CD14-positive monocyte (primary cell): Measurements from ENCODE around the gene NIPAL4. TPM values are rescaled to one million over a fixed set of nuclear protein-coding genes. Genes with fewer than 3 reads are reported as not detected.

Source experiments
- DNase-seq, 3 donors: peaks; one replicate each; pipeline ENCODE4 v3.0.0-alpha.2; 2011 to 2022
- H2AFZ ChIP-seq: 2 replicates; pipeline ENCODE4 v1.6.0; 2012; ENCODE audit warnings: mild to moderate bottlenecking, low read depth, low read length, inconsistent platforms; ENCODE audit not compliant: insufficient read depth, poor library complexity, severe bottlenecking
- H3K27ac ChIP-seq, 2 donors: 1 replicate in 1 of 2; 2 replicates in 1 of 2; pipeline ENCODE4 v1.5.1; 2012 to 2013; ENCODE audit warnings: low read length in 2 of 2, control low read depth in 1 of 2, inconsistent platforms in 1 of 2, low read depth in 1 of 2, mild to moderate bottlenecking in 1 of 2
- H3K27me3 ChIP-seq, 2 donors: one replicate each; pipeline versions ENCODE4 v1.6.0 to v1.6.1; 2011 to 2013; ENCODE audit warnings: low read length in 2 of 2; ENCODE audit not compliant: control insufficient read depth in 2 of 2, insufficient read depth in 2 of 2
- H3K36me3 ChIP-seq, 2 donors: replicated peaks in 1 of 2; 1 replicate in 1 of 2; 2 replicates in 1 of 2; pipeline versions ENCODE4 v1.5.1 to v1.6.1; 2012 to 2013; ENCODE audit warnings: low read length in 2 of 2, control low read depth in 1 of 2, inconsistent platforms in 1 of 2, mild to moderate bottlenecking in 1 of 2; ENCODE audit not compliant: insufficient read depth in 2 of 2, control insufficient read depth in 1 of 2
- H3K4me1 ChIP-seq, 2 donors: 1 replicate in 1 of 2; 2 replicates in 1 of 2; pipeline versions ENCODE4 v1.5.1 to v1.6.1; 2012 to 2013; ENCODE audit warnings: low read length in 2 of 2, control low read depth in 1 of 2, inconsistent platforms in 1 of 2, mild to moderate bottlenecking in 1 of 2, moderate library complexity in 1 of 2; ENCODE audit not compliant: insufficient read depth in 2 of 2, control insufficient read depth in 1 of 2
- H3K4me2 ChIP-seq: replicated peaks from 2 replicates; pipeline ENCODE3; 2012; ENCODE audit warnings: low read length, moderate library complexity, mild to moderate bottlenecking; ENCODE audit not compliant: poor library complexity, severe bottlenecking; ENCODE audit errors: extremely low read depth
- H3K4me3 ChIP-seq, 3 experiments: fragments of 200-600 bp in 1 of 3; sonication (generic) in 1 of 3; replicated peaks in 1 of 3; 1 replicate in 2 of 3; 2 replicates in 1 of 3; pipeline ENCODE4 v1.5.1; 2011 to 2013; ENCODE audit warnings: low read length in 3 of 3, mild to moderate bottlenecking in 3 of 3, control low read depth in 2 of 3, low read depth in 2 of 3, inconsistent platforms in 1 of 3, moderate library complexity in 1 of 3
- H3K79me2 ChIP-seq: 2 replicates; pipeline ENCODE4 v1.6.0; 2012; ENCODE audit warnings: mild to moderate bottlenecking, control low read depth, inconsistent platforms, low read length, moderate library complexity; ENCODE audit not compliant: insufficient read depth
- H3K9ac ChIP-seq: 2 replicates; pipeline ENCODE4 v1.6.0; 2017; ENCODE audit warnings: low read length, mild to moderate bottlenecking; ENCODE audit not compliant: insufficient read depth, poor library complexity, severe bottlenecking
- H3K9me3 ChIP-seq, 2 donors: replicated peaks in 1 of 2; 1 replicate in 1 of 2; 2 replicates in 1 of 2; pipeline versions ENCODE4 v1.5.1 to v1.6.1; 2012 to 2013; ENCODE audit warnings: low read length in 2 of 2, control low read depth in 1 of 2; ENCODE audit not compliant: control insufficient read depth in 1 of 2, insufficient read depth in 1 of 2
- H4K20me1 ChIP-seq: 2 replicates; pipeline ENCODE4 v1.6.0; 2012; ENCODE audit warnings: mild to moderate bottlenecking, low read length, control low read depth, moderate library complexity; ENCODE audit not compliant: insufficient read depth
- H3K27ac Mint-ChIP-seq, 7 donors: one replicate each; pipeline ENCODE4 v1.8.0; 2020; ENCODE audit warnings: mild to moderate bottlenecking in 7 of 7, mixed read lengths in 7 of 7, moderate library complexity in 6 of 7, inconsistent platforms in 2 of 7
- H3K27me3 Mint-ChIP-seq, 3 donors: one replicate each; pipeline ENCODE4 v1.8.0; 2021 to 2022; ENCODE audit warnings: low read depth in 3 of 3, mild to moderate bottlenecking in 3 of 3, mixed read lengths in 3 of 3, moderate library complexity in 3 of 3, inconsistent platforms in 1 of 3
- H3K36me3 Mint-ChIP-seq, 2 donors: one replicate each; pipeline ENCODE4 v1.8.0; 2020; ENCODE audit warnings: mixed read lengths in 2 of 2, inconsistent platforms in 1 of 2, mild to moderate bottlenecking in 1 of 2
- H3K4me1 Mint-ChIP-seq: one replicate; pipeline ENCODE4 v1.8.0; 2020; ENCODE audit warnings: mild to moderate bottlenecking, mixed read lengths
- H3K4me3 Mint-ChIP-seq, 2 donors: one replicate each; pipeline ENCODE4 v1.8.0; 2020; ENCODE audit warnings: mild to moderate bottlenecking in 2 of 2, mixed read lengths in 2 of 2, moderate library complexity in 1 of 2
- H3K9me3 Mint-ChIP-seq, 7 donors: one replicate each; pipeline ENCODE4 v1.8.0; 2020 to 2022; ENCODE audit warnings: mixed read lengths in 7 of 7, mild to moderate bottlenecking in 6 of 7, moderate library complexity in 6 of 7, inconsistent platforms in 2 of 7
- CTCF ChIP-seq: fragments of 200-600 bp; IDR thresholded peaks from one replicate; pipeline ENCODE4 v1.8.0; 2022; ENCODE audit warnings: antibody characterized with exemption, mild to moderate bottlenecking
- WGBS: methylation state at CpG from one replicate; pipeline ENCODE4 v1.1.5; 2013; ENCODE audit warnings: missing lambda C conversion rate; ENCODE audit not compliant: insufficient coverage; 5-methylcytosine and 5-hydroxymethylcytosine counted together
- intact Hi-C, 2 donors: fragments of 100-400 bp; cut with micrococcal nuclease; formaldehyde crosslinking; loops; one replicate each; pipeline versions ENCODE4 v1.15.0 to v1.15.1; 2023
- polyA plus RNA-seq, 3 donors: library from polyadenylated mRNA; depleted of rRNA in 1 of 3; unstranded in 2 of 3; stranded (reverse) in 1 of 3; fragments of 300-500 nt in 2 of 3; fragments of >200 nt in 1 of 3; fragmentation: Illumina TruSeq in 2 of 3; gene quantifications; 1 replicate in 2 of 3; 2 replicates in 1 of 3; pipeline ENCODE4 v1.2.3, GENCODE V29; 2012 to 2021

Gene NIPAL4
- polyA plus RNA-seq, 3 donors = 0.04 to 2.3 TPM; not detected in 1

- Histone ChIP-seq H2AFZ (no peak overlapping the region), H3K4me2 (no peak overlapping the region), H3K9me3 (no peaks in the 10 kb centered on the region), H3K27me3 (peaks cover 11 to 24% of the 10 kb centered on the region in 2 donors), H3K9ac (no peak overlapping the region), H3K4me3 (no peak overlapping the region), H3K4me1 (peaks cover 5 to 15% of the 10 kb centered on the region in 2 donors), H3K27ac (no peak overlapping the region), H3K36me3 (no peaks in the 10 kb centered on the region), H4K20me1 (no peaks in the 10 kb centered on the region), H3K79me2 (no peaks in the 10 kb centered on the region)
- Mint-ChIP-seq H3K27me3 (peaks cover 19 to 26% (median 24%) of the 10 kb centered on the region in 3 donors), H3K27ac (no peak overlapping the region), H3K36me3 (no peaks in the 10 kb centered on the region), H3K9me3 (peaks cover 0 to 3% (median 0%) of the 10 kb centered on the region in 7 donors), H3K4me1 (peaks cover 14% of the 10 kb centered on the region), H3K4me3 (no peak overlapping the region)
- intact Hi-C loops = loop anchor here in 1 of 2 donors (10.0 kb wide), 1 partner anchor 310 kb away; the partner anchor contains the start of gene MED7
- TF ChIP-seq CTCF = no peak
- no peak for DNase-seq
- 4% methylated on average over 6 of the region's 7 CpGs for WGBS
Measured at GRCh38 chr5:157455057-157455456, 5.0 kb upstream of the NIPAL4 start.

GRCh38 chr5:157456301-157456700 lies 3.7 kb upstream of the NIPAL4 start:
- peaks cover 19% of the 10 kb centered on the region for H3K4me1 Mint-ChIP-seq
- no peak overlapping the region for H3K9ac ChIP-seq
- WGBS = 100% methylated on average over 4 of the region's 5 CpGs
- no peak overlapping the region for H3K27ac ChIP-seq
- H3K9me3 ChIP-seq = no peaks in the 10 kb centered on the region
- H4K20me1 ChIP-seq = no peaks in the 10 kb centered on the region
- H3K27me3 Mint-ChIP-seq = peaks cover 31 to 38% (median 35%) of the 10 kb centered on the region in 3 donors
- peaks cover 11 to 23% of the 10 kb centered on the region in 2 donors for H3K4me1 ChIP-seq
- intact Hi-C loops = loop anchor here in 1 of 2 donors (10.0 kb wide), 1 partner anchor 312 kb away; the partner anchor contains the start of gene MED7
- H2AFZ ChIP-seq = no peak overlapping the region
- peaks cover 0 to 8% (median 4%) of the 10 kb centered on the region in 7 donors for H3K9me3 Mint-ChIP-seq
- peaks cover 23 to 37% of the 10 kb centered on the region in 2 donors for H3K27me3 ChIP-seq
- no peak overlapping the region for H3K4me3 ChIP-seq
- no peak for DNase-seq
- H3K27ac Mint-ChIP-seq = no peak overlapping the region
- no peak overlapping the region for H3K4me2 ChIP-seq
- peaks cover 2 to 3% of the 10 kb centered on the region in 2 donors for H3K36me3 Mint-ChIP-seq
- no peak overlapping the region for H3K4me3 Mint-ChIP-seq
- no peaks in the 10 kb centered on the region for H3K36me3 ChIP-seq
- no peak for TF ChIP-seq CTCF
- no peaks in the 10 kb centered on the region for H3K79me2 ChIP-seq
